Mesendoderm (in vitro differentiated cells): Measurements from ENCODE around the gene PCSK5.

Experiments
- DNase-seq: peaks from one replicate; pipeline ENCODE4 v3.0.0; 2013
- H2AK5ac ChIP-seq: 2 replicates; pipeline ENCODE4 v1.6.1; 2013; ENCODE audit warnings: low read length, inconsistent platforms
- H2BK120ac ChIP-seq: 2 replicates; pipeline ENCODE4 v1.6.1; 2013; ENCODE audit warnings: low read depth, mild to moderate bottlenecking, low read length, moderate library complexity, mixed read lengths
- H2BK15ac ChIP-seq: replicated peaks from 2 replicates; pipeline ENCODE4 v1.6.1; 2013; ENCODE audit warnings: low read depth, mild to moderate bottlenecking, moderate library complexity
- H2BK5ac ChIP-seq: 2 replicates; pipeline ENCODE4 v1.6.1; 2013; ENCODE audit warnings: low read length, inconsistent platforms
- H3K18ac ChIP-seq: 2 replicates; pipeline ENCODE4 v1.6.1; 2013; ENCODE audit warnings: mild to moderate bottlenecking, low read length, mixed read lengths
- H3K23ac ChIP-seq: one replicate; pipeline ENCODE4 v1.6.1; 2013; ENCODE audit warnings: low read length
- H3K27ac ChIP-seq: 2 replicates; pipeline ENCODE4 v1.5.1; 2013; ENCODE audit warnings: low read depth, mild to moderate bottlenecking, inconsistent platforms, low read length, moderate library complexity
- H3K27me3 ChIP-seq: 2 replicates; pipeline ENCODE4 v1.6.1; 2013; ENCODE audit warnings: low read length, control low read depth, mild to moderate bottlenecking, inconsistent platforms; ENCODE audit not compliant: insufficient read depth, poor library complexity
- H3K36me3 ChIP-seq: 2 replicates; pipeline ENCODE4 v1.6.1; 2013; ENCODE audit warnings: low read length, inconsistent platforms; ENCODE audit not compliant: control insufficient read depth, insufficient read depth
- H3K4ac ChIP-seq: one replicate; pipeline ENCODE4 v1.6.1; 2013; ENCODE audit warnings: low read depth, mild to moderate bottlenecking, low read length, moderate library complexity
- H3K4me1 ChIP-seq: 2 replicates; pipeline ENCODE4 v1.6.1; 2013; ENCODE audit warnings: low read depth, low read length, inconsistent platforms; ENCODE audit not compliant: control insufficient read depth
- H3K4me2 ChIP-seq: 2 replicates; pipeline ENCODE4 v1.6.1; 2013; ENCODE audit warnings: low read length
- H3K4me3 ChIP-seq: 2 replicates; pipeline ENCODE4 v1.5.1; 2013; ENCODE audit warnings: mild to moderate bottlenecking, low read length
- H3K56ac ChIP-seq: one replicate; pipeline ENCODE4 v1.6.1; 2013; ENCODE audit warnings: low read length
- H3K79me1 ChIP-seq: 2 replicates; pipeline ENCODE4 v1.6.1; 2013; ENCODE audit warnings: low read length, inconsistent platforms
- H3K79me2 ChIP-seq: 2 replicates; pipeline ENCODE4 v1.6.1; 2013; ENCODE audit warnings: mild to moderate bottlenecking, low read length; ENCODE audit not compliant: control insufficient read depth, insufficient read depth
- H3K9ac ChIP-seq: 2 replicates; pipeline ENCODE4 v1.6.1; 2013; ENCODE audit warnings: low read length, inconsistent platforms
- H4K5ac ChIP-seq: one replicate; pipeline ENCODE4 v1.6.1; 2013; ENCODE audit warnings: low read length
- H4K8ac ChIP-seq: one replicate; pipeline ENCODE4 v1.6.1; 2013; ENCODE audit warnings: low read depth, mild to moderate bottlenecking, control low read depth, low read length, moderate library complexity
- WGBS: extraction: QIAGEN DNeasy Blood & Tissue Kit; methylation state at CpG from one replicate; pipeline ENCODE4 v1.1.7; 2013; ENCODE audit warnings: low lambda C conversion rate, missing lambda C conversion rate; ENCODE audit not compliant: insufficient coverage; ENCODE audit errors: extremely low coverage; 5-methylcytosine and 5-hydroxymethylcytosine counted together

The PCSK5 gene

GRCh38 chr9:76292658-76293057, 402.2 kb downstream of the PCSK5 start:
- H4K8ac ChIP-seq, result no peak overlapping the region
- no peak overlapping the region for H3K4me3 ChIP-seq
- DNase-seq, result no peak
- H3K23ac ChIP-seq, result no peak overlapping the region
- H3K79me1 ChIP-seq, result no peaks in the 10 kb centered on the region
- no peak overlapping the region for H3K56ac ChIP-seq
- H2BK120ac ChIP-seq, result no peak overlapping the region
- no CpG with 5 or more reads among the region's 5 CpGs for WGBS
- no peak overlapping the region for H3K18ac ChIP-seq
- no peak overlapping the region for H2AK5ac ChIP-seq
- no peak overlapping the region for H3K4me2 ChIP-seq
- H2BK5ac ChIP-seq, result no peak overlapping the region
- no peaks in the 10 kb centered on the region for H3K4me1 ChIP-seq
- H3K79me2 ChIP-seq, result no peaks in the 10 kb centered on the region
- no peak overlapping the region for H4K5ac ChIP-seq
- H3K4ac ChIP-seq, result no peak overlapping the region
- no peaks in the 10 kb centered on the region for H3K27me3 ChIP-seq
- H3K9ac ChIP-seq, result no peak overlapping the region
- H3K27ac ChIP-seq, result no peak overlapping the region
- H3K36me3 ChIP-seq, result no peaks in the 10 kb centered on the region
- H2BK15ac ChIP-seq, result no peak overlapping the region

- Histone ChIP-seq H3K36me3 (no peaks in the 10 kb centered on the region), H4K5ac (no peak overlapping the region), H3K27ac (no peak overlapping the region), H3K27me3 (no peaks in the 10 kb centered on the region), H3K56ac (no peak overlapping the region), H3K79me2 (no peaks in the 10 kb centered on the region), H2BK15ac (no peak overlapping the region), H3K4me3 (no peak overlapping the region), H3K23ac (no peak overlapping the region), H3K9ac (no peak overlapping the region), H3K4ac (no peak overlapping the region), H3K4me1 (no peaks in the 10 kb centered on the region), H2BK5ac (no peak overlapping the region), H3K4me2 (no peak overlapping the region), H3K18ac (no peak overlapping the region), H2AK5ac (no peak overlapping the region), H4K8ac (no peak overlapping the region), H3K79me1 (no peaks in the 10 kb centered on the region), H2BK120ac (no peak overlapping the region)
- DNase-seq, result no peak
- no CpG with 5 or more reads among the region's 5 CpGs for WGBS
Observed at GRCh38 chr9:76294301-76294700, 403.8 kb downstream of the PCSK5 start.

DNA sequence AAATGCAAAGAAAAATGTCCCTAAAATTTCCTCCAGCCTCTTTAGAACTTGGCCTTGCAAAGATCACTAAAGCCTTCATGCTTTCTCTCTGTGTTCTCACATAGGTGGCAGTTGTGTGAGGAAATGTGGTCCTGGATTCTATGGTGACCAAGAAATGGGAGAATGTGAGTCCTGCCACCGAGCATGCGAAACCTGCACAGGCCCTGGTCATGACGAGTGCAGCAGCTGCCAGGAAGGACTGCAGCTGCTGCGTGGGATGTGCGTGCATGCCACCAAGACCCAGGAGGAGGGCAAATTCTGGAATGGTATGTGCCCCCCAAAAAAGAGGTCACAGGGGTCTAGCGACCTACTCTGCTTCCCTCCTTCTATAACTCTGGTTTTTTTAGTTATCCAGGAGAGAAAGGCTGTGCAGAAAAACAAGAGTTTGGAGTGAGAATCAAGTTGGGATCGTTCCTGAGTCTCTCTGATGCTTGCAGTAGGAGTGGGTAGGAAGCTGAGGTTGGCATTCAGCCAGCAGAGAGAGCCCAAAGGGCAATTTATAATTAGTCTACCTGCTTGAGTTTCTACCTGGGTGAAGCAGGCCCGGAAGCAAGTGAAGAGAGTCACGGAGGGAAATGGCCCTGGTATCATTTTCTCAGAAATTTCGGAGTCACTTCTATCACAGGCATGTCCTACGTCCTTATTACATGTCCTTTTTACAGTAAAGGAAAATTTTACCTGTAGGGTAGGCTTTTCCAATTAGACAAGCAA, 406.3 kb downstream of the PCSK5 start:
- no peak overlapping the region for H3K9ac ChIP-seq
- H2BK15ac ChIP-seq, result no peak overlapping the region
- no peak overlapping the region for H3K23ac ChIP-seq
- no peak overlapping the region for H3K4me3 ChIP-seq
- no peak overlapping the region for H4K5ac ChIP-seq
- H2BK5ac ChIP-seq, result no peak overlapping the region
- no peaks in the 10 kb centered on the region for H3K4me1 ChIP-seq
- DNase-seq, result no peak
- H3K4ac ChIP-seq, result no peak overlapping the region
- no peaks in the 10 kb centered on the region for H3K79me1 ChIP-seq
- no peak overlapping the region for H3K27ac ChIP-seq
- H3K36me3 ChIP-seq, result no peaks in the 10 kb centered on the region
- no CpG with 5 or more reads among the region's 11 CpGs for WGBS
- H3K4me2 ChIP-seq, result no peak overlapping the region
- no peaks in the 10 kb centered on the region for H3K79me2 ChIP-seq
- no peak overlapping the region for H2BK120ac ChIP-seq
- H2AK5ac ChIP-seq, result no peak overlapping the region
- H3K56ac ChIP-seq, result no peak overlapping the region
- no peaks in the 10 kb centered on the region for H3K27me3 ChIP-seq
- H4K8ac ChIP-seq, result no peak overlapping the region
- no peak overlapping the region for H3K18ac ChIP-seq

DNA sequence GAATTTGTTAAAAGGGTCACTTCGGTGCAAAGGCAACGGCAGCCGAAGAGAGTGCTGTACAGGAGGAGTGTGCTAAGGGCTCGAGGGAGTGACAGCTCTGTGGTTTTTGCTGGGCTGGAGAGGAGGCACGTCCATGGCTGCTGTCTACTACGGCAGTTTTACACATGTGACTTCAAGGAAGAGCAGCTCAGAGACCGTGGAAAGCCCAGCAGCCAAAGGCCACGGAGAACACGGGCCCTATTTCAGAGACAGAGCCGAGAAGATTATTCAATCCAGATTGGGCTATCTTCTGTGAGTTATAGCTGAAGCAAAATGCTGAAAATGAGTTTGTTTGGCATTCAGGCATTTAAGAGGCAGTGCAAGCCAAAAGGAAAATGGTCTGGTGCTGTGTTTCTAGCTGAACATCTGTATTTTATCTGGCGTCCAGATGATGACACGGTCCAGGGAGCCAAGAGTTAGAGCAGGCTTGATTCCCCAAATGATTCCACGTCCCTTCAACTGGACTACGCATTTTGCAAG, 407.3 kb downstream of the PCSK5 start:
- no peak overlapping the region for H3K4me3 ChIP-seq
- H3K4me2 ChIP-seq, result no peak overlapping the region
- no peak overlapping the region for H3K18ac ChIP-seq
- no peak overlapping the region for H2BK120ac ChIP-seq
- no peak overlapping the region for H3K27ac ChIP-seq
- H3K4me1 ChIP-seq, result no peaks in the 10 kb centered on the region
- no peak overlapping the region for H3K9ac ChIP-seq
- DNase-seq, result no peak
- no peaks in the 10 kb centered on the region for H3K79me2 ChIP-seq
- H2BK5ac ChIP-seq, result no peak overlapping the region
- H3K27me3 ChIP-seq, result no peaks in the 10 kb centered on the region
- no peaks in the 10 kb centered on the region for H3K79me1 ChIP-seq
- H4K8ac ChIP-seq, result no peak overlapping the region
- WGBS, result no CpG with 5 or more reads among the region's 14 CpGs
- H3K56ac ChIP-seq, result no peak overlapping the region
- no peak overlapping the region for H2BK15ac ChIP-seq
- no peak overlapping the region for H4K5ac ChIP-seq
- H3K23ac ChIP-seq, result no peak overlapping the region
- no peak overlapping the region for H2AK5ac ChIP-seq
- no peaks in the 10 kb centered on the region for H3K36me3 ChIP-seq
- H3K4ac ChIP-seq, result no peak overlapping the region

DNA sequence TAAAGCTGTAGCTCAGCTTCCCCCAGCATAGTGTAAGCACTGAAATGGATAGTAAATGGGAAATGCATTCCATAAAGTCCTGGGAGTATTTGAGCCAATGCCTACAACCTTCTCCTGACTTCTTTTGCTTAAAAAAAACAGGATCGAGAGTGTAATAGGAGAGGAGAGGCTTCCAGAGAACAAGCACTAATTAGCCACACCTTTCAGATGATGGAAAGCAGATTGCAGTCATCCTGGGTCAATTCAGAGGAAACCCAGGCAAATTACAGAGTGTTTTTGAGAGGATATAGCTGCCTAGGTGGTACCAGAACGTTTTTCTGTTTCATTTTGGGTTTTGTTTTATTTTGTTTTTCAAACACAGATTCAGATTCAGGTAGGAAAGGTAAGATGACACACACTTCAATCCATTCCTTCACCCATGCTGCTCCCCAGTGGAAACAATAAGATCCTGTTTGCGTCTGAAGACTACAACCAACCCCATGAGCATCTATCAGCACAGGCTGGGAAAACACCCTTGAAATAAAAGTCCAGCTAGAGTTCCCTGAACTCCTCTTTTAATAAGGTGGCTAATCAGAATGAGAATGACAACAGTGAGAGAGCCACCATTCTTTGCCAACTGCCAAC, 408.2 kb downstream of the PCSK5 start:
- Histone ChIP-seq H3K27me3 (no peaks in the 10 kb centered on the region), H3K36me3 (no peaks in the 10 kb centered on the region), H3K9ac (no peak overlapping the region), H2BK5ac (no peak overlapping the region), H3K56ac (no peak overlapping the region), H3K23ac (no peak overlapping the region), H3K79me2 (no peaks in the 10 kb centered on the region), H3K4me2 (no peak overlapping the region), H3K27ac (no peak overlapping the region), H2BK120ac (no peak overlapping the region), H3K79me1 (no peaks in the 10 kb centered on the region), H2BK15ac (no peak overlapping the region), H3K4ac (no peak overlapping the region), H3K18ac (no peak overlapping the region), H3K4me1 (no peaks in the 10 kb centered on the region), H4K8ac (no peak overlapping the region), H2AK5ac (no peak overlapping the region), H4K5ac (no peak overlapping the region), H3K4me3 (no peak overlapping the region)
- WGBS, result no CpG with 5 or more reads among the region's 3 CpGs
- DNase-seq, result peak; percentile 47
